Activated CD8-positive, alpha-beta memory T cell treated with anti-CD3 and anti-CD28 coated beads, Interleukin-2, amount 10 ng/mL, durations not matched to agents 7 days and 5 days (primary cell): Measurements from ENCODE around the gene CNIH3. TPM values are rescaled to one million over a fixed set of nuclear protein-coding genes. Genes with fewer than 3 reads are reported as not detected.

ENCODE experiments used
- ATAC-seq: fragments of 150-1000 bp; cut with Tn5 transposase; one replicate; pipeline ENCODE4 v1.10.0; 2021; ENCODE audit warnings: moderate library complexity
- CTCF ChIA-PET: fragments of 350-600 bp; sonication (Branson Sonifier 250); formaldehyde crosslinking; loops from one replicate; lab custom pipeline; 2021; ENCODE audit warnings: antibody characterized with exemption; lab: Charles Lee
- DNase-seq: peaks from one replicate; pipeline ENCODE4 v3.0.0-alpha.2; 2020
- H3K27ac Mint-ChIP-seq: one replicate; pipeline ENCODE4 v1.8.0; 2021; ENCODE audit warnings: mild to moderate bottlenecking, mixed read lengths
- H3K27me3 Mint-ChIP-seq: one replicate; pipeline ENCODE4 v1.8.0; 2021; ENCODE audit warnings: mixed read lengths
- H3K36me3 Mint-ChIP-seq: one replicate; pipeline ENCODE4 v1.8.0; 2021; ENCODE audit warnings: mild to moderate bottlenecking, mixed read lengths
- H3K4me1 Mint-ChIP-seq: one replicate; pipeline ENCODE4 v1.8.0; 2021; ENCODE audit warnings: mixed read lengths
- H3K4me3 Mint-ChIP-seq: one replicate; pipeline ENCODE4 v1.8.0; 2021; ENCODE audit warnings: mild to moderate bottlenecking, moderate library complexity, mixed read lengths
- H3K9me3 Mint-ChIP-seq: one replicate; pipeline ENCODE4 v1.8.0; 2022; ENCODE audit warnings: low read depth, mixed read lengths
- total RNA-seq, 2 experiments: library from RNA; stranded (reverse); gene quantifications; one replicate each; pipeline ENCODE4 v1.2.3, GENCODE V29; 2021

Gene CNIH3
- total RNA-seq, 2 experiments from 2014 or later: 1.1 to 3.6 TPM

- CTCF ChIA-PET: no interaction called here
- Mint-ChIP-seq H3K9me3 (peaks cover 9% of the 10 kb centered on the region), H3K4me1 (peaks cover 67% of the 10 kb centered on the region)
Observed at GRCh38 chr1:224620105-224620504, 4.0 kb downstream of the CNIH3 start.

DNA sequence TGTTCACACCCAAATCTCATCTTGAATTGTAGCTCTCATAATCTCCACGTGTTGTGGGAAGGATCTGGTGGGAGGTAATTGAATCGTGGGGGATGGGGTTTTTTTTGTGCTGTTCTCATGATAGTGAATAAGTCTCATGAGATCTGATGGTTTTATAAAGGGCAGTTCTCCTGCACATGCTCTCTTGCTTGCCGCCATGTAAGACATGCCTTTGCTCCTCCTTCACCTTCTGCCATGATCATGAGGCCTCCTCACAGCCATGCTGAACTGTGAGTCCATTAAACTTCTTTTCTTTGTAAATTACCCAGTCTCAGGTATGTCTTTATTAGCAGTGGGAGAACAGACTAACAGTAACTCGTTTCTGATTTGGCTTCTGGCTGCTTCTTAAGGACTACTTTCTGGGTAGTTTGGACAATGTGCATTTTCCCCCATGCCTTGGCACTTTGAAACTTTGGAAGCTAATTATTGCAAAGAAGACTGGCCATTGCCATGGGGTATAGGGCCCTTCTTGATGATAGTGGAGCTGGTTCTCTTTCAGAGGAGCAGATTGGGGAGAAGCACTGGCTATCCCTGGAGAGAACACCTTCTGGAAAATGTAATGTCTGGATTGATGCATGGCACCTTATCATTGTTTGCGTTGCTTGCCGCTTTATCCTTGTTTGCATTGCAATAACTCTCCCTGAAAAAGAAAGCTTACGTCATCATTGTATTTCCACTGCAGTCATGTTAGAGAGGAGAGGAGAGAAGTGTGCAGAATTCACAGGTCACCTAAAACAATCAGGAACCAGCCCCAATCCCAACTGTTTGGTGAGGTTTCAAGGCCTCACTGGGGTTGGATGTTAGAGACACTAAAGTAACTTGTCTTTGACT lies 5.9 kb downstream of the CNIH3 start:
- peaks cover 66% of the 10 kb centered on the region for H3K4me1 Mint-ChIP-seq
- ATAC-seq (no peak), DNase-seq (no peak)
- H3K4me3 Mint-ChIP-seq: no peak overlapping the region
- peaks cover 17% of the 10 kb centered on the region for H3K36me3 Mint-ChIP-seq
- peaks cover 9% of the 10 kb centered on the region for H3K9me3 Mint-ChIP-seq
- H3K27me3 Mint-ChIP-seq: peaks cover 33% of the 10 kb centered on the region
- H3K27ac Mint-ChIP-seq: no peak overlapping the region
- CTCF ChIA-PET: interaction anchor here (1.1 to 3.3 kb wide), 6 partner anchors 8 to 229 kb away, joined by 3 to 19 read pairs (median 6); no protein-coding TSS in a partner anchor

More at GRCh38 chr1:224620105-224620504, 4.0 kb downstream of the CNIH3 start:
- no peak overlapping the region for H3K4me3 Mint-ChIP-seq
- no peak for DNase-seq
- peaks cover 49% of the 10 kb centered on the region for H3K27me3 Mint-ChIP-seq
- peaks cover 17% of the 10 kb centered on the region for H3K36me3 Mint-ChIP-seq
- H3K27ac Mint-ChIP-seq: no peak overlapping the region
- ATAC-seq: no peak

- Mint-ChIP-seq H3K36me3 (peaks cover 17% of the 10 kb centered on the region), H3K4me1 (peaks cover 60% of the 10 kb centered on the region), H3K9me3 (peaks cover 9% of the 10 kb centered on the region), H3K4me3 (no peak overlapping the region), H3K27ac (peak overlapping the region; percentile 96), H3K27me3 (peaks cover 26% of the 10 kb centered on the region)
- ATAC-seq: no peak
- CTCF ChIA-PET: interaction anchor here (0.9 to 3.3 kb wide), 11 partner anchors 9 to 300 kb away, joined by 3 to 19 read pairs (median 4); no protein-coding TSS in a partner anchor
- DNase-seq: no peak
Observed at GRCh38 chr1:224622831-224623230, 6.7 kb downstream of the CNIH3 start.

DNA sequence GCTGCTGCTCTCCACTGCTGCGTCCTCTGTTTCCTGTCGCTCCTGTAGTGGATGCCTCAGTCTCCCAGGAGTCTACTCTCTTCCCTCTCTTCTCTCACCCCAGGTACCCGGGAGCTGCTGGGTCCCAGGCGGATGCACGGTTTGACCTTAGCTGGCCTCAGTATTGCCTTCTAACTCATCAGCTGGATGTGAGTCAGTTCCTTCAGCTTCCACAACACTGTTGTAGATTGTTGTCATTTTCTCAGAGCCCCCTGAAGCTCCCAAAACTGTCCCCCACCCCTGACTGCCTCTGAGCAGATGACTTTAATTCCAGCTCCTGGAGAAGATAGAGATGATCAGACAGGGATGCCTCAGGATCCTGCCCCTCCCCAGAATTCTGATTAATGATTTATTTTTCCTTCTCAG lies 7.2 kb downstream of the CNIH3 start:
- CTCF ChIA-PET: interaction anchor here (0.9 to 3.3 kb wide), 13 partner anchors 9 to 299 kb away, joined by 3 to 19 read pairs (median 4); no protein-coding TSS in a partner anchor
- Mint-ChIP-seq H3K9me3 (peaks cover 9% of the 10 kb centered on the region), H3K36me3 (peaks cover 17% of the 10 kb centered on the region), H3K4me3 (peak overlapping the region; percentile 57), H3K27me3 (peaks cover 21% of the 10 kb centered on the region), H3K4me1 (peaks cover 55% of the 10 kb centered on the region), H3K27ac (peak overlapping the region; percentile 96)
- ATAC-seq (peak; percentile 54), DNase-seq (peak; percentile 72)

DNA sequence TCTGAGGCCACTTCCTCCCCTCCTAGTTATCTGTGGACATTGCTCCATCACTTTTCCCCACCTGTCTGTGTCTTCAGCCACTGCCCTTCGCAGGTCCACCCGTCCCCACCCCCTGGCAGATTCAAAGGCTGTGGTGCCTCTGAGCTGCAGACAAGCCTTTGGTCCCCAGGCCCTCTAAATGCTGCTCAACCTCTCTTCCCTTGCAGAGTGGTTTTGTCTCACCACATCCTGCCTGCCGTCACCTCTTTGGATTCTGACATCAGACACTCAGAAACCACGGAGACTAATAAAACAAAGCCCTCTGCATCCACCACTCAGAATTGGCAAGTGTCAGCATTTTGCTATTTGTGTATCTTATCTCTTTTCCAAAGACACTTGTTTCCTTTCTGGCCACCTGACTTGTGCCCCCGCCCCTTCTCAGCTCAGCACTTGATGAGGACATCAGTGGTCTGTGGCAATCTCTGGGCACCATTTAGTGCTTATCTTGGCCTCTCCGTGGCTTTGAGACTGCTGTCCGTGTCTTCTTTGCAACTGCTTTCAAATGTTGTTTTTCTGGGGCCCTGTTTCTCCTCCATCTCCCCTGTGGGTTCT lies 7.7 kb downstream of the CNIH3 start:
- ATAC-seq (peak; percentile 88), DNase-seq (peak; percentile 96)
- peaks cover 17% of the 10 kb centered on the region for H3K36me3 Mint-ChIP-seq
- H3K4me1 Mint-ChIP-seq: peaks cover 50% of the 10 kb centered on the region
- H3K27me3 Mint-ChIP-seq: peaks cover 15% of the 10 kb centered on the region
- peak overlapping the region; percentile 96 for H3K27ac Mint-ChIP-seq
- H3K4me3 Mint-ChIP-seq: peak overlapping the region; percentile 57
- H3K9me3 Mint-ChIP-seq: peaks cover 9% of the 10 kb centered on the region
- CTCF ChIA-PET: interaction anchor here (0.8 to 3.3 kb wide), 13 partner anchors 9 to 299 kb away, joined by 3 to 19 read pairs (median 4); no protein-coding TSS in a partner anchor

DNA sequence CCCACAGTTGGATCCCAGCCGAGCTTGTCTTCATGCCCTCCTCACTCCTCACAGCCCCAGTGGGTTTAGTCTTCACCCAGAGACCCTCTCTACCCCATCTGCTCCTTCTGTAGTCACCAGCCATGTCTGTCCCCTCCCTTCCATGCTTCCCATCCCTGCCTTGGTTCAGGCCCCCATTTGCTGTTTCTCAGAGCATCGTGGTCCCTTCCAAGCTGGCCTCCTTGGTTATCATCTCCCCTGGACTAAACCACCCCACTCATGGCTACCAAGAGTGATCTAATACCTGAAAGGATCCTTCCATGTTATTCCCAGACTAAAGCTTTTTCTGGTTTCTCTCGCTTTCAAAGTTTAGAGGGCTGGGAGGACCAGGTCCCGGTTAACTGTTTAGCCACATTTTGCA lies 8.3 kb downstream of the CNIH3 start:
- no peak for ATAC-seq
- peaks cover 44% of the 10 kb centered on the region for H3K4me1 Mint-ChIP-seq

DNA sequence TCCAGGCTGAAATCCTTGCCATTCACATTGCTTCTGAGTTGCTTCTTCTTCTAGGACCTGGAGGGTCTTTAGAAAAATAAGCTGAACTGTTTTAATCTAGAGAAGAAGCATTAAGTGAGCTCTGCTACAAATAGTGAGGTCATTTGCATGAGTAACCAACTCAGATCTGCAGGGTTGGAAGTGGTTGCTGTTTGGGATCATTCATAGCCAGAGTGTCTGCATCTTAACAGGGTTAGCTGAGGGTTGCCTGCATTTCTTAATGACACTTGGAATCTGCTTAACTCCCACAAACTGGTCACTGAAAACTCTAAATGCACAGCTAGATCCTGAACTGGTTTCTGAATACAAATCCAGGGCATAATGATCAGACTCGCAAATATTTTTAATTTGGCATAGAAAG lies 9.9 kb downstream of the CNIH3 start:
- H3K27ac Mint-ChIP-seq: no peak overlapping the region
- peaks cover 17% of the 10 kb centered on the region for H3K36me3 Mint-ChIP-seq
- CTCF ChIA-PET: interaction anchor here (0.8 kb wide), 1 partner anchor 113 kb away, joined by 4 read pairs; no protein-coding TSS in a partner anchor
- no peak overlapping the region for H3K4me3 Mint-ChIP-seq
- peaks cover 42% of the 10 kb centered on the region for H3K4me1 Mint-ChIP-seq
- H3K27me3 Mint-ChIP-seq: peaks cover 9% of the 10 kb centered on the region
- ATAC-seq: no peak
- no peak for DNase-seq
- H3K9me3 Mint-ChIP-seq: peaks cover 9% of the 10 kb centered on the region

More for the DNA sequence above, 8.3 kb downstream of the CNIH3 start:
- Mint-ChIP-seq H3K9me3 (peaks cover 9% of the 10 kb centered on the region), H3K27ac (peak overlapping the region; percentile 96), H3K36me3 (peaks cover 17% of the 10 kb centered on the region), H3K27me3 (peaks cover 10% of the 10 kb centered on the region), H3K4me3 (peak overlapping the region; percentile 57)
- CTCF ChIA-PET: interaction anchor here (0.8 to 3.3 kb wide), 6 partner anchors 8 to 298 kb away, joined by 3 to 19 read pairs (median 4); no protein-coding TSS in a partner anchor
- no peak for DNase-seq

- Mint-ChIP-seq H3K36me3 (no peaks in the 10 kb centered on the region), H3K4me3 (no peak overlapping the region), H3K4me1 (peaks cover 20% of the 10 kb centered on the region), H3K9me3 (no peaks in the 10 kb centered on the region), H3K27ac (no peak overlapping the region), H3K27me3 (peaks cover 10% of the 10 kb centered on the region)
- no peak for ATAC-seq
- no peak for DNase-seq
- CTCF ChIA-PET: interaction anchor here (1.0 kb wide), 1 partner anchor 15 kb away, joined by 4 read pairs; no protein-coding TSS in a partner anchor
Observed at GRCh38 chr1:224629965-224630364, 13.8 kb downstream of the CNIH3 start.

DNA sequence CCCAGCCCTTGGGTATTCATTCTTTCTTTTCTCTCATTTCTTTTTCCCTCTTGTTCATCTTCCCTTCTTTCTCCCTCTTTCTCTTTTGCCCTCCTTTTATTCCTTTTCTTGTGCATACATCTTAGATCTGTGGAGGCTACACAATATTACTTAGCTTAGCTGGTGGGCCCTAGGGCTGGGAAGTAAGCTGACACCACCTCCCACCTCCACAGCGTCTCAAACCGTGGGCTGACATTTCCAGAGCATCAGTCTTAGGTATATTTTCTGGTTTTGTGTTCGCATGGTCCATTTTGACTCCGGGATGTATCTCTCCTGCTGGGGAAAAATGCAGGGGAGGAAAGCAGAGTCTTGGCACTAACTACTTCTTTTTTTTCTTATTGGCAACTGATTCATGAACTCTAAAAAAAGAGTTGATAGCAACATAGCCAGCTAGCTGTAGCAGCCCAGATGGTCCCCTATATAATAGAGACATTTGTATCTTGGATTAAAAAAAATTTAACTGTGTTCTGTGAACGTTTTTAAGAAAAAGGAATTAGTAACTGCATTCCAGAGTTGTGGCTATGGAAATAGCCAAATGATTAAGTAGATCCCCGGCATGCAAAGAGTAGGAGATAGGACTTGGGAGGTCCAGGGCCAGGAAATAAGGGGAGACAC lies 15.5 kb downstream of the CNIH3 start:
- peaks cover 10% of the 10 kb centered on the region for H3K27me3 Mint-ChIP-seq
- CTCF ChIA-PET: no interaction called here
- no peaks in the 10 kb centered on the region for H3K9me3 Mint-ChIP-seq
- peaks cover 6% of the 10 kb centered on the region for H3K4me1 Mint-ChIP-seq
- H3K36me3 Mint-ChIP-seq: no peaks in the 10 kb centered on the region
- H3K27ac Mint-ChIP-seq: no peak overlapping the region
- no peak overlapping the region for H3K4me3 Mint-ChIP-seq
- ATAC-seq (no peak), DNase-seq (no peak)

DNA sequence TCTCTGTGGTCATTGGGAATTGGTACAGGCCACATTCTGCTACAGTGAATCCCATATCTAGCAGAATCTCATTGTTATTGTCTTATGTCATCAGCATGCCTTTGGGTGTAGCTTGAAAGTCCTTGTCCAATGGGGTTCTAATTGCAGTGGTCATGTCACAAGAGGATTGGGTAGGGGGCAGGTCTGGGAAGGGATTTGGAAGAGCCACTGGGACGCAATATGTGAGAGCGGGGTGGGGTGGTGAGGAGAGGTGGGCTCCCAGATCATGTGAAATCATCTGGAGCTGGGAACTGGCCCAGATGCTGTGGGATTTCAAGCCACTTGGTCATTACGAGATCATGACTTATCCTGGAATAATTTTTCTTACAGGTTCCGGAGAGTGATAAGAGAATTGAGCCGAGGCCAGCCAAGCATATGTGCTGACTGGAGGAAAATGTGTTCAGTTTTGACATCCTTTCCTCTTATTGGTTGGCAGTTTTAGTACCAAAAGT lies 16.3 kb downstream of the CNIH3 start:
- Mint-ChIP-seq H3K4me3 (no peak overlapping the region), H3K4me1 (peaks cover 8% of the 10 kb centered on the region), H3K36me3 (no peaks in the 10 kb centered on the region), H3K9me3 (no peaks in the 10 kb centered on the region), H3K27ac (no peak overlapping the region), H3K27me3 (peaks cover 10% of the 10 kb centered on the region)
- CTCF ChIA-PET: interaction anchor here (1.0 to 1.3 kb wide), 2 partner anchors 8 to 12 kb away, joined by 3 to 6 read pairs; no protein-coding TSS in a partner anchor
- ATAC-seq (no peak), DNase-seq (no peak)

- ATAC-seq (no peak), DNase-seq (no peak)
- Mint-ChIP-seq H3K27ac (no peak overlapping the region), H3K9me3 (no peaks in the 10 kb centered on the region), H3K36me3 (no peaks in the 10 kb centered on the region), H3K27me3 (peaks cover 10% of the 10 kb centered on the region), H3K4me3 (no peak overlapping the region), H3K4me1 (peaks cover 12% of the 10 kb centered on the region)
- CTCF ChIA-PET: interaction anchor here (1.0 to 1.3 kb wide), 2 partner anchors 9 to 12 kb away, joined by 3 to 6 read pairs; no protein-coding TSS in a partner anchor
Observed at GRCh38 chr1:224632921-224633321, 16.8 kb downstream of the CNIH3 start.

DNA sequence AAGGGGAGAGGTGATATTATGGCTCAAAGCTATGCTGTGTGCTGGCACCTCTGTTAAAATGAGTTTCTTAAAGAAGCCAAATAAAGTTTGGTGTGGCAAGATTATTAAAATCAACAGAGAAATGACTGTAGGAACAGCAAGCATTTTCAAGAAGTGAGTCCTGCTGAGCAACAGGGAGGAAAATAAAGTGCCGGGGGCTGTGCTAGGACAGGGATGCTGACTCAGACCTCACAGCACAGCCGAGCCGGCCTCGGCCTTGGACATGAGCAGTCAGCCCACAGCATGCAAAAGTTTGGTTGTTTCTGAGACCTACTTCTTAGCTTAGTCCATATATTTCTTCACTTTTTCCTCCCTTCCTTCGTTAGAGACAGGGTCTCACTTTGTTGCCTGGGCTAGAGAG lies 19.2 kb downstream of the CNIH3 start:
- Mint-ChIP-seq H3K4me1 (peaks cover 15% of the 10 kb centered on the region), H3K27ac (no peak overlapping the region), H3K4me3 (no peak overlapping the region), H3K9me3 (no peaks in the 10 kb centered on the region), H3K36me3 (no peaks in the 10 kb centered on the region), H3K27me3 (peaks cover 6% of the 10 kb centered on the region)
- CTCF ChIA-PET: interaction anchor here (1.4 to 1.8 kb wide), 2 partner anchors 9 to 12 kb away, joined by 3 to 7 read pairs; no protein-coding TSS in a partner anchor
- DNase-seq: no peak
- no peak for ATAC-seq
